Measurements from ENCODE around the gene MYH9. TPM values are rescaled to one million over a fixed set of nuclear protein-coding genes. Genes with fewer than 3 reads are reported as not detected.

The MYH9 gene
- total RNA-seq, 4 donors from 2014 or later = 304 to 366 (median 322) TPM

DNA sequence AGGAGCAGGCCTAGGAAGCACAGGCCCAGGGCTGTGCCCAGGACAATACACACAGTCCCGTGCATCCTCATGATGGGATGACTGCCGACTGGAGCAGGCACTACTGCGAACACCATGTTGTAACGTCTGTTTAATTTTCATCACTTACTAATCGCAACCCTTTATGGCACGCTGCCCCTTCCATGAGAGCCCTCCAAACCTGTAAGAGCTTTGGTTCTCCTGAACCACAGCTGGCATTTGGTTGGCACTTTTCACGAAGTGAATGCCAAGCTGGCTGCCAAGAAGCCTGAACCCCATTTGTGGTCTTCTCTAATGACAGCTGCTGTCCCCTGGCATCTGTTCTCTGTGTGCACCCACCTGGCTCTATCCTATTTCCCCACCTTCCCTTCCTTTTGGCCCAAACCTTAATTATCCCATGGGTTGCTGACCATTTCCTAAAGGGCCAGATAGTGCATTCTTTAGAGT, 98.3 kb downstream of the MYH9 start:
- peaks cover 0 to 96% of the 10 kb centered on the region in 2 donors for H3K36me3 ChIP-seq
- 63 to 67% methylated on average over 4 to 5 of the region's 7 CpGs for WGBS, 2 donors (ENCODE audit: low coverage in 1 of 2)
- ATAC-seq = no peak
- H3K4me1 ChIP-seq = peaks cover 0 to 52% (median 5%) of the 10 kb centered on the region in 3 donors
- no peaks in the 10 kb centered on the region for H3K27me3 ChIP-seq
- no peak overlapping the region for H3K4me3 ChIP-seq
- H3K9me3 ChIP-seq = no peaks in the 10 kb centered on the region
- TF ChIP-seq POLR2AphosphoS5 (IDR thresholded peaks at IDR 0.05) (peak; percentile 28), EP300 (IDR thresholded peaks at IDR 0.05) (no peak)
- TF ChIP-seq, protein P1, sequence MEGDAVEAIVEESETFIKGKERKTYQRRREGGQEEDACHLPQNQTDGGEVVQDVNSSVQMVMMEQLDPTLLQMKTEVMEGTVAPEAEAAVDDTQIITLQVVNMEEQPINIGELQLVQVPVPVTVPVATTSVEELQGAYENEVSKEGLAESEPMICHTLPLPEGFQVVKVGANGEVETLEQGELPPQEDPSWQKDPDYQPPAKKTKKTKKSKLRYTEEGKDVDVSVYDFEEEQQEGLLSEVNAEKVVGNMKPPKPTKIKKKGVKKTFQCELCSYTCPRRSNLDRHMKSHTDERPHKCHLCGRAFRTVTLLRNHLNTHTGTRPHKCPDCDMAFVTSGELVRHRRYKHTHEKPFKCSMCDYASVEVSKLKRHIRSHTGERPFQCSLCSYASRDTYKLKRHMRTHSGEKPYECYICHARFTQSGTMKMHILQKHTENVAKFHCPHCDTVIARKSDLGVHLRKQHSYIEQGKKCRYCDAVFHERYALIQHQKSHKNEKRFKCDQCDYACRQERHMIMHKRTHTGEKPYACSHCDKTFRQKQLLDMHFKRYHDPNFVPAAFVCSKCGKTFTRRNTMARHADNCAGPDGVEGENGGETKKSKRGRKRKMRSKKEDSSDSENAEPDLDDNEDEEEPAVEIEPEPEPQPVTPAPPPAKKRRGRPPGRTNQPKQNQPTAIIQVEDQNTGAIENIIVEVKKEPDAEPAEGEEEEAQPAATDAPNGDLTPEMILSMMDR (IDR thresholded peaks at IDR 0.05) = no peak
- H3K27ac ChIP-seq = peak overlapping the region in 3 of 4 donors; percentile 29 to 86 (median 62)

DNA sequence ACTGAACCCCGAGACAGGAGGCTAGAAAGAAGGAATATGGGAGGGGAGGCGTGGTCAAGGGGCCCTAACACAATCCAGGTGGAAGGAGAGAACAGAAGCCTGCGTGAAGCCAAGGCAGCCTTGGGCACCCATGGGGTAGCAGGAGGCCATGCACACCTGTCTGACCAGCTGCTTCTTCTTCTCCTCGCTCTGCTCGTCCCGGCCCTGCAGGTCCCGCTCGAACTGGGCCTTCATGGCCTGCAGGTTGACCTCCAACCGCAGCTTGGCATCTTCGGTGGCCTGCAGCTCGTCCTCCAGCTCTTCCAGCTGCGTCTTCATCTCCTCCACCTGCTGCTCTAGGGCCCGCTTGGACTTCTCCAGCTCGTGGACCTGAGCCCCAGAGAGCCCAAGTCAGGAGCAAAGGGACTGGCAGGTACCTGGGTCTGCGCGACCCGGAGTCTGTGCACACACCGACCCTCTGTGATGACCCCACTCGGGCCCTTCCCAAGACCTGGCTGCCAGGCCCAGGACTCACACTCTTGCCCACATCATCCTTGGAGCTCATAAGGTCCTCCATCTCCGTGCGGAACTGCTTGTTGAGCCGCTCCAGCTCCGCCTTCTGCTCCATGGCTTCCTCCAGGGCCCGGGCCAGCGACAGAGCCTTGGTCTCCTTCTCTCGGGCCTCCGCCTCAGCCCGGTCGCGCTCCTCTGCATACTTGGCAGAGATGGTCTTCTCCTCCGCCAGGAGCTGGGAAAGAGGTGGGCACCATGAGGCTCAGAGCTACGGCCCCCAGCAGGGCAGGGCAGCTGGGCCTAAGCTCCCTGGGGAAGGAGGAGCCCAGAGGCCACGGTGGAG, 99.0 kb downstream of the MYH9 start:
- peaks cover 0 to 96% of the 10 kb centered on the region in 2 donors for H3K36me3 ChIP-seq
- TF ChIP-seq POLR2A (IDR thresholded peaks at IDR 0.05) (no peak), POLR2AphosphoS5 (IDR thresholded peaks at IDR 0.05) (no peak), EP300 (IDR thresholded peaks at IDR 0.05) (no peak)
- TF ChIP-seq, protein P1 (IDR thresholded peaks at IDR 0.05) = no peak
- H3K27ac ChIP-seq = peak overlapping the region in 3 of 4 donors; percentile 29 to 86 (median 62)
- peaks cover 0 to 53% (median 5%) of the 10 kb centered on the region in 3 donors for H3K4me1 ChIP-seq
- H3K9me3 ChIP-seq = no peaks in the 10 kb centered on the region
- 81 to 88% methylated on average over 13 to 14 of the region's 33 CpGs for WGBS, 2 donors (ENCODE audit: low coverage in 1 of 2)
- no peak for ATAC-seq
- H3K27me3 ChIP-seq = no peaks in the 10 kb centered on the region
- no peak overlapping the region for H3K4me3 ChIP-seq

DNA sequence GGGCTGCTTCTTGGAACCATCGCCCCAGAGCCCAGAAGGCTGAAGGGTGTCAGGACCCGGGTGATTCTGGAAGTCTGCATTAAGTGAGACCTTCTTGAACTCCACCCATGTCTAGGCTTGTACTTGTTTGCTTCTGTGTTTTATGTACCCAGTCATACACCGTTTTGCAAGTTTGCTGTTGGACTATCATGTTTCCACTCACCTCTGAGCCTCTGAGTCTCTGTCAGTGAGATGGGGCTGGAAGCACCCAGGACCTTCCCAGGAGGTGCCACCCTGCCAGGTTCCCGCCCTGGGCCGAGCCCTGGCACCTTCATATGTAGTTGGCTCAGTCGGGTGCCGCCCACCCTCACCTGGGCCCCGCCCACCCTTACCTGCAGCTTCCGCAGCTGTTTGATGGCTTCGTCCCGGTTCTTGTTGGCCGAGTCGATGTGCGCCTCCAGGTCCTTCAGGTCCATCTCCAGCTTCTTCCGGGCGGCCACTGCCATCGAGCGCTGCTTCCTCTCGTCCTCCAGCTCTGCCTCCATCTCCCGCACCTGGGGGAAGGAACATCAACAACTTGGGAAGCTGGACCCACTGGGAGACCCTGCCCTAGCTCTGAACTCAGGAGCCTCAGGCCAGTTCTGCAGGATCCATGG, 99.8 kb downstream of the MYH9 start:
- Histone ChIP-seq H3K36me3 (peaks cover 0 to 96% of the 10 kb centered on the region in 2 donors), H3K27ac (peak overlapping the region in 3 of 4 donors; percentile 29 to 86 (median 62))
- WGBS, 2 donors (ENCODE audit: low coverage in 1 of 2) = 83 to 86% methylated on average over 2 to 12 of the region's 20 CpGs

DNA sequence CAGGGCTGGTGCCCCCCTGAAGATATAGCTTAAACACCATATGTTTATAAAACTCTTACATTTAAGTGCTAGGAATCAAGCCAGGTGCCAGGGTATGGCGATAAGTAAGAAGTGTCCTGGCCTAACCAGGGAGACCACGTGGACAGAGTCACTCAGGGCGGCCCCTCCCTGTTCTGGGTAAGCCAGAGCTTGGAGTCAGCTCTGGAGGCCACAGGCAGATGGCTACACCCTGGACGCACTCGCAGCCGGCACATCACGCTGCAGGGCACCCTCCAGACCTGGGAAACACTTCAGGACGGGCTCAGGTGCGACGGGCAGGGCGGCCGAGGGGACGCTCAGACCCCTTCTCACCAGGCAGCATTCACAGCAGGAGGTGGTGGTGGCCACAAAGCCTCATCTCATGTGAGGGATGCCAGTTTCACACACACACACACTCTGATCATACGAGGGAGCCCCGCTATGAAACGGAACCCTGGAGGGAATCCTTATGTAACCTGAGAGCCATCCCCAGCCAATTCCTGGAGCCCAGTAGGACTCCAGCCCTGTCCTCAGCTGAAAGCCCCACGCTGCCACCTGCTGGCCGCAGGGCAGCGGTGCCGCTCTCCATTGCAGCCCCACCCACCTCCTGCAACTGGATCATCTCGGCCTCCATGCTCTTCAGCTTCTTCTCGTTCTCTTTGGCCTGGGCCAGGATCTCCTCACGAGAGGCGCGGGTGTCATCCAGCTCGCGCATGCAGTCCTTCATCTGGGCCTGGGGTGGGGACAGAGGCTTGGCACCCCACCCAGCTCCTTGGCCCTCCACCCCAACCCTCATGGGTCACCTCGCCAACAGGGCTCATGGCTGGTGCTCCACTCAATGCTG, 101.4 kb downstream of the MYH9 start:
- peak; percentile 90 for ATAC-seq
- Histone ChIP-seq H3K27ac (peak overlapping the region; percentile 48 to 88 (median 84)), H3K4me1 (peaks cover 0 to 66% (median 5%) of the 10 kb centered on the region in 3 donors), H3K27me3 (no peaks in the 10 kb centered on the region), H3K4me3 (no peak overlapping the region), H3K36me3 (peaks cover 0 to 98% of the 10 kb centered on the region in 2 donors), H3K9me3 (no peaks in the 10 kb centered on the region)
- 36 to 80% methylated on average over 1 to 8 of the region's 28 CpGs for WGBS, 2 donors (ENCODE audit: low coverage in 1 of 2)
- peak; percentile 40 for TF ChIP-seq POLR2AphosphoS5 (IDR thresholded peaks at IDR 0.05)
- TF ChIP-seq POLR2A (IDR thresholded peaks at IDR 0.05) = no peak
- TF ChIP-seq, protein P1 (IDR thresholded peaks at IDR 0.05) = peak in 3 of 4 experiments; percentile 96
- TF ChIP-seq EP300 (IDR thresholded peaks at IDR 0.05) = no peak

More for the DNA sequence above, 99.8 kb downstream of the MYH9 start:
- ATAC-seq = no peak
- no peaks in the 10 kb centered on the region for H3K27me3 ChIP-seq
- TF ChIP-seq, protein P1 (IDR thresholded peaks at IDR 0.05) = no peak
- TF ChIP-seq EP300 (IDR thresholded peaks at IDR 0.05) (no peak), POLR2AphosphoS5 (IDR thresholded peaks at IDR 0.05) (no peak), POLR2A (IDR thresholded peaks at IDR 0.05) (no peak)
- peaks cover 0 to 53% (median 5%) of the 10 kb centered on the region in 3 donors for H3K4me1 ChIP-seq
- H3K9me3 ChIP-seq = no peaks in the 10 kb centered on the region
- no peak overlapping the region for H3K4me3 ChIP-seq
